AML-193 (cell line): ENCODE measurements around the gene GDNF.
"Not testable (repeated sequence)": the region's sequence is repeated elsewhere in the genome, so short reads cannot be mapped to it uniquely, and the experiment has no call there.

Experiments
- DNase-seq, 2 experiments: peaks; one replicate each; lab custom pipeline; 2025; lab: John Stamatoyannopoulos, UW

Gene GDNF

DNA sequence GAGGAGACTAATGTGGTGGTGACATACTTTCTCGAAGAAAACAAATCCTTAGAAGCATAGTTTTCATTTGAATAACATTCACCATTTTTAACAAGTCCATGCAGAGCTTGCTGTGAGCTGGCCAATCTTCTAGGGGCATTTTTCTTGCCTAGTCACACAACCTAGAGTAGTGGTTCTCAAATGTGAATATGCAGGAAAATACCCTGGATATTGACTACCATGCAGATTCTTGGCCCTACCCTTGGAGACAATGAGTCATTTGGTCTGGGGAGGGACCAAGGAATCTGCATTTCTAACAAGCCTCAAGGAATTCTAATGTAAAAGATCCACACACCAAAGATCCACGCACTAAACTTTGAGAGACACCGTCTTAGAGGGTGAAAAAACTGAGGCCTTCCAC is 23.5 kb downstream of the GDNF start:
- no peak for DNase-seq

GRCh38 chr5:37815913-37816312 is 23.9 kb downstream of the GDNF start:
- no peak for DNase-seq

GRCh38 chr5:37814699-37815098 is 25.1 kb downstream of the GDNF start:
- no peak for DNase-seq

DNA sequence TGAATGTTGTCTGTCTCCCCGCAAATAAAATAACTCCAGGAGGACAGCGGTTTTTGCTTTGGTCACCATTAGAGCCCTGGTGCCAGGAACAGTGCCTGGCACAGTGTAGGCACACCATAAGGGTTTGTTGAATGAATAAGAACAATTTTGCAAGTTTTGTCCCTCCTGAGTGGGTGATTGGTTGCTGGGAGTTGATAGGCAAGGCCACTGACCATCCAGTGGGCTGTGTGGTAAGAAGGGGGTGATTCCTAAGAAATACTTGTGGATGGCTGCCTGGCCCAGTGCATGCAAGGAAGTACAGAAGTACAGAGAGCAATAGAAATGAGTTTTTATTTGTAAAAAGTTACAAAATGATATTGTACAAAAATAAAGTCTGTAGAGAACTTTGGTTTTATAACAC is 27.5 kb downstream of the GDNF start:
- no peak for DNase-seq

DNA sequence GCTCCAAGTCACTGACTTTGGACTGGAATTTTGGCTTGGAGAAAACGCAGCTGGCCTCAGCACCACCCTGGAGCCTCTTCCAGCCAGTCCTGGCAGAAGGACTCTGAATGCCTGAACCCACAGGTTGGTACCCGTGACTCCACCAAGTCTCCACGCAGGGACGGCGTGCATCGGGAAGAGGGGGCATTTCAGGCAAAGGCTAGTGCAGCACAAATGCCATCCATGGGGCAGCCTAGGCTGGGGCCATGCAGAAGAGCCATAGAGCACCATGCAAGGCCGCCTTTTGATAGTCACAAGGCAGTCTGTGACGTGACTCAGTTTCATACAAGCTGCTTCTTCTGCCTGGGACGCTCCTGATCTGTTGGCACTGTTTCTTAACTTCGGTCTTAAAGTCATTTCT is 28.0 kb downstream of the GDNF start:
- DNase-seq = no peak

- DNase-seq = no peak
These were observed 29.5 kb downstream of the GDNF start for GRCh38 chr5:37810311-37810710.

- DNase-seq = no peak
These were observed 30.9 kb downstream of the GDNF start for GRCh38 chr5:37808945-37809344.

- DNase-seq = no peak
These were observed 32.1 kb downstream of the GDNF start for GRCh38 chr5:37807621-37808301.

DNA sequence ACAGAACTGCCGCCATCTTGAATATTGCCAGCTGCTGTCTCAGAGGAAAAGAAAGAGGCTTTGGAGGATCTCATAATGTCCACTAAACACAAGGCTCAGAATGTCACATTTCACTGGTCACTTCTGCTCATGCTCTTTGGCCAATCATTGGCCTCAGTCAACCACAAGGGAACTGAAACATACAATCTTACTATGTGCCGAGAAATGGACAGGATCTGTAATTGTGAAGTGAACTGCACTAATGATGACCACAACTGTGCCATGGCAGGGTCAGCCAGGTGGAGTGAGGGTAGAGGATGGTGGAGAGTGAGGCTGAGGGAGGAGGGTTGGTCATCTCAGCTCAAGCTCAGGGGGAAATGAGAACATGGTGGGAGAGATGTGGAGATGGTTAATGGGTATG is 32.8 kb downstream of the GDNF start:
- no peak for DNase-seq

GRCh38 chr5:37806476-37806875 is 33.4 kb downstream of the GDNF start:
- no peak for DNase-seq

DNA sequence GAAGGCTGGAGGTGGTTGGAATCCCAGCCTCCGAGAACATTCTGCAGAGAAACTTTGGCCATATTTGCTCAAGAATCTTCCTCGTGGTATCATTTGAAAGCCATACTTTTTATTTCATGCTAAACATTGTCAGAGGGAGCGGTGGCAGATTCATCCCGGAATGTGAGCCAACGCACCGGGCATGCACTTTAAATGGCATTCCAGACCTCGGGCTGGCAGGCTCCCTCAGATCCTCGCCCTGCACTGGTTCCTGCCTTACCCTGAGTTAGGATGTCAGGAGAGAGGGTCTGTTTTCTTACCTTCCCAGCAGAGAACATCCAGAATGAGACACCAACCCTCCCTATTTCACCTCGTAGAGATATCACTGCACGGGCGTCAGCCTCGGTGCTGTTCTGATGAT is 33.8 kb downstream of the GDNF start:
- no peak for DNase-seq

DNA sequence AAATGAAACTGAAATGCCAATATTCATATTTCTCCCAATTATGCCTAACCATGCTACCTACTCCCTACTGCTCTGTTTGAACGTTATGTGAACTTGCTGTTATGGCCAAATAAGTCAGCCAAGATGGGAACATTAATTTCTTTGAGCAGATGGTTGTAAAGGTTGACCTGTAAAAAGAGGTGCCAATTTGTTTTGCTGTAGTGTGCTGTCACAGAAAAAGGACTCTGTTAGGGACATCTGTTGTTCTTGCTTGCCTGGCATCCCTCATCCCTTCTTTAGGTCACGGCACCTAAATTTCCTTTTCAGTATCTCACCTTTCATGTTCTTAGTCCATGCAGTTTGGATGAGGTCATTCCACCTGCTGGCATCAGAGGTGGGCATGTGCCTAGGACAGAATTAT is 35.4 kb downstream of the GDNF start:
- no peak for DNase-seq

DNA sequence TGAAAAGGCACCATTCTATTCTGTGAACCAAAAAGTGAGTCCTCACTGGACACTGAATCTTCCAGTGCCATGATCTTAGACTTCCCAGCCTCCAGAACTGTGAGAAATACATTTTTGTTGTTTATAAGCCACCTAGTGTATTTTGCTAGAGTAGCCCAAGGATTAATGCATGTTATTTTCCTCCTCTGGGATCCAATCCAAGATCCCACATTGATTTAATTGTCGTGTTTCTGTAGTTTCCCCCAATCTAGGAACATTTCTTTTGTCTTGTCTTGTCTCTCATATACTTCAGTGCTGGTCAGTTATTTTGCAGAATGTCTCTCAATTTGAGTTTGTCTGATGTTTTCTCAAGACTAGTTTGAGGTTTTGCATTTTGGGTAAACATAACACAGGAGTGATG is 36.4 kb downstream of the GDNF start:
- no peak for DNase-seq

DNA sequence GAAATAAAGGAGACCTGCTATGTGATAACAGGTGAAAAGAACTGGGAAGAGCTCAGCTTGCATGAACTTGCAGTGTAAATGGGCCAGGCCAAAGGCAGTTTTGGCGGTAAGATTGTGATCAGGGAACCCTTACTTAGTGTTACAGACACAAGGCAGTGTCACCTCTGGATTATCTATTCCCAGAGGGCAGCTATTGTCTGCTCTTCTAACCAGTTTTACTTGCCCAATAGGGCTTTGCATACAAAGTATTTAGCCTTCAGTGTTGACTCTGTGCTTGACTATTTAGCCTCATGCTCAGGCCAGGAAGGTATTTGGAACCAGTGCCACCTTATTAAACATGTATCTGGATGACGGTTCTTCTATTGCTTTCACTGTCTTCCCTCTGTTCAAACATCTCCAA is 38.3 kb downstream of the GDNF start:
- no peak for DNase-seq

GRCh38 chr5:37799865-37800421 is 39.9 kb downstream of the GDNF start:
- DNase-seq = no peak

DNA sequence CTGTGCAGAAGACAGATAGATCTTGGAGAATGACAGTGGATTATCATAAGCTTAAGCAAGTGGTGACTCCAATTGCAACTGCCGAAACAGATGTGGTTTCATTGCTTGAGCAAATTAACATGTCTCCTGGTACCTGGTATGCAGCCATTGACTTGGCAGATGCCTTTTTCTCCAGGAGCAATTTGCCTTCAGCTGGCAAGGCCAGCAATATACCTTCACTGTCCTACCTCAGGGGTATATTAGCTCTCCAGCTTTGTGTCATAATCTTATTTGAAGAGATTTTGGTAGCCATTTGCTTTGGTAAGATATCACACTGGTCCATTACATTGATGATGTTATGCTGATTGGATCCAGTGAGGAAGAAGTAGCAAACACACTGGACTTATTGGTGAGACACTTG is 43.4 kb downstream of the GDNF start:
- DNase-seq = not testable (repeated sequence)

GRCh38 chr5:37795292-37795691 is 44.5 kb downstream of the GDNF start:
- not testable (repeated sequence) for DNase-seq

DNA sequence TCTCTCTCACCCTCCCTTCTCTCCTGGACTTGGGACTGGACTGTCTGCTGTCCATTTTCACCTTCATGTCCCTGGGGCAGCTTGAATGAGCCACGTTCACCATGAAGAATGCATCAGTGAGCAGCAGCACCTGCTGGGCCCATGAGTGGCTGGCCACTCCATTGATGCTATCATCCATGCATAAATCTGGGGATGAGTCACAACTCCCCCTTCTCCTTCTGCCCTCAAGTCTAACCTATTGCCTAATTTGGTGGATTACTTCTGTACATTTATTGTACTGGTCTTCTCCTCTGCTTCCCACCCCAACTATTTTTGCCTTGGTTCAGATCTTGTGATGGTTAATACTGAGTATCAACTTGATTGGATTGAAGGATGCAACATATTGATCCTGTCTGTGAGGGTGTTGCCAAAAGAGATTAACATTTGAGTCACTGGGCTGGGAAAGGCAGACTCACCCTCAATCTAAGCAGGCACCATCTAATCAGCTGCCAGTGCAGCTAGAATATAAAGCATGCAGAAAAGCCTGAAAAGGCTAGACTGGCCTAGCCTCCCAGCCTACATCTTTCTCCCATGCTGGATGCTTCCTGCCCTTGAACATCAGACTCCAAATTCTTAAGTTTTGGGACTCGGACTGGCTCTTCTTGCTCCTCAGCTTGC is 46.7 kb downstream of the GDNF start:
- no peak for DNase-seq

GRCh38 chr5:37791321-37791720 is 48.5 kb downstream of the GDNF start:
- no peak for DNase-seq

GRCh38 chr5:37789991-37790390 is 49.9 kb downstream of the GDNF start:
- no peak for DNase-seq

DNA sequence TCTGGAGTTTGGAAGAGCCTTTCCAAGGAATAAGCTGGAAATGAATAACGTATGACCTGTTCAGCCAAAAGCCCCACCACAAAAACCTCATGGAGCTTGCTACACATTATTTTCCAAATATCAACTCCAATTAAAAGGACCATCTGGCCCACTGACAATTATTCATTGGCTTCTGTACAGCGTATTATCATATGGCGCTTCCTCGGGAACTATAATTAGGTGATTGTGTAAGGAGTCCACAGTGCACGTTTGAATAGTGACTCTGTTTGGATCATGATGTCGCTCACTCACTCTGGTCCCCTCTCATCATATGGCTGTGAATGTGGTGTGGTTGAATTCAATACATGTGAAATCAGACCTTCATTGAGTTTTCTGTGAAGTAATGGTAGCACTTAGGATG is 52.1 kb downstream of the GDNF start:
- DNase-seq = no peak

GRCh38 chr5:37786862-37787519 is 52.9 kb downstream of the GDNF start:
- no peak for DNase-seq

DNA sequence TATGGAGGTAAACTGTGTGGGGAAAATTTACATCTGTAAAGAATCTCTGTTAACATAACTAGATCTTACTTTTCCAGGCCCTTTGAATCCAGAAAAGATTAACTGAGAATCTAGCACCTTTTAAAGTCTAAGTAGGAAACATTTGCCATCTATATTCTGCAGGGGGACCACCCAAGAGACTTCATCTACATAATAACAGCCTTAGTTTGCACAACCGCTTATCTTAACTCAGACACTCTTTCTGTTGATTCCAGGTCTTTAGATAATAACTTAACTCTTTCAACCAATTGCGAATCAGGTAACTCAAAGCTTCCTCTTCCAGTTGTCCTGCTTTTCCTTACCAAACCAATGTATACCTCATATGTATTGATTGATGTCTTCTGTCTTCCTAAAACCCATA is 53.4 kb downstream of the GDNF start:
- no peak for DNase-seq
